Measurements from ENCODE around the gene MEGF8.
A peak's percentile ranks its signal among the peaks of the same experiment; 100 is the strongest.
"Not testable (repeated sequence)": the region's sequence is repeated elsewhere in the genome, so short reads cannot be mapped to it uniquely, and the experiment has no call there.

The MEGF8 gene

DNA sequence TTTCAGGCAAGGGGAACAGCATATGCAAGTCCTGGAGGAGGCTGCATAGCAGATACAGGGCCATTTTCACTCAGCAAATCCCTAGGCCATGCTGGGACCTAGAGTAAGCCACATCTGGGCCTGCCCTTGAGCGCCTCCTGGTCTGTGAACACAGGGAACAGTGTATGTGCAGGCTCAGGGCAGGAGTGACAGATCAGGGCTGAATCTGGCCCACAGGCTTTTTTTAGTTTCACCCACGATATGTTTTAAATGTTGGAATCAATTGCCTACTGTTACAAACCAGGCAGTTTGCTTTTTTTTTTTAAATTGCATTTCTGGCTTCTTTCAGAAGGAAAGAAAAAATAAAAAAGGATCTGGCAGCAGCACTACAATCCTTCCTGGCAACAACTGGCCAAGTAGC lies 13.8 kb upstream of the MEGF8 start:
- DNase-seq = no peak

GRCh38 chr19:42312370-42312769 lies 13.1 kb upstream of the MEGF8 start:
- no peak for DNase-seq

DNA sequence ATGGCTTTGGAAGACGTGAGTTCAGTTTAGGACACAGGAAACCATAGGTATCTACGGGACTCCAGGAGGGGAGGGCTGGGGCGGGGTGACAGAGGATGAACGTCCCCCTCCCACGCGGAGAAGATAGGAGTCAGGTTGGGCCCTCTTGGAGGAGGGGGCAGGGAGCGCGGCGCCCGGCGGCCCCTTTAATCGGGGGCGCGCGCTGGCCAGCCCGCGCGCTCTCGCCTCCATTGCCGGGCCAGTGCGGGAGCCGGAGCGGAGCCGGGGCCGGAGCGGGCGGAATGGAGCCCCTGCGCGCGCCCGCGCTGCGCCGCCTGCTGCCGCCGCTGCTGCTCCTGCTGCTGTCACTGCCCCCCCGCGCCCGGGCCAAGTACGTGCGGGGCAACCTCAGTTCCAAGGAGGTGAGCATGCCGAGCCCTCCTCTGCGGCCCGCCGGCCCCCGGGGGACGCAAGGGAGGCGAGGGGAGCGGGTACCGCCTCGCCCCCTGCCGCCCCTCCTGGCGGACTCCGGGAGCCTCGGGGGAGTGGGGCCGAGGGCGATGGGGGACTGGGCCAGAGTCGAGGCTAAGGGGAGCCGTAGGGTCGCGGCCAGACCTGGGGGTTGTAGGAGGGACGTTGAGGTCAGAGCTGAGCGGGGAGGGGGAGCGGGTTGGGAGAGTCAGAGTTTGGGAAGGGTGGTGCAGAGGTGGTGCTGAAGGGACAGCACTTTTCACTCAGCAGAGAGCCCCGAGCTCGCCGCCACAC lies 12.2 kb upstream of the MEGF8 start, which contains the start of gene TMEM145:
Gene TMEM145 (plus strand): TSS at position 214 of the 744 bp plus-strand sequence. CDS start 68 bp downstream, at position 282.
- DNase-seq = no peak

DNA sequence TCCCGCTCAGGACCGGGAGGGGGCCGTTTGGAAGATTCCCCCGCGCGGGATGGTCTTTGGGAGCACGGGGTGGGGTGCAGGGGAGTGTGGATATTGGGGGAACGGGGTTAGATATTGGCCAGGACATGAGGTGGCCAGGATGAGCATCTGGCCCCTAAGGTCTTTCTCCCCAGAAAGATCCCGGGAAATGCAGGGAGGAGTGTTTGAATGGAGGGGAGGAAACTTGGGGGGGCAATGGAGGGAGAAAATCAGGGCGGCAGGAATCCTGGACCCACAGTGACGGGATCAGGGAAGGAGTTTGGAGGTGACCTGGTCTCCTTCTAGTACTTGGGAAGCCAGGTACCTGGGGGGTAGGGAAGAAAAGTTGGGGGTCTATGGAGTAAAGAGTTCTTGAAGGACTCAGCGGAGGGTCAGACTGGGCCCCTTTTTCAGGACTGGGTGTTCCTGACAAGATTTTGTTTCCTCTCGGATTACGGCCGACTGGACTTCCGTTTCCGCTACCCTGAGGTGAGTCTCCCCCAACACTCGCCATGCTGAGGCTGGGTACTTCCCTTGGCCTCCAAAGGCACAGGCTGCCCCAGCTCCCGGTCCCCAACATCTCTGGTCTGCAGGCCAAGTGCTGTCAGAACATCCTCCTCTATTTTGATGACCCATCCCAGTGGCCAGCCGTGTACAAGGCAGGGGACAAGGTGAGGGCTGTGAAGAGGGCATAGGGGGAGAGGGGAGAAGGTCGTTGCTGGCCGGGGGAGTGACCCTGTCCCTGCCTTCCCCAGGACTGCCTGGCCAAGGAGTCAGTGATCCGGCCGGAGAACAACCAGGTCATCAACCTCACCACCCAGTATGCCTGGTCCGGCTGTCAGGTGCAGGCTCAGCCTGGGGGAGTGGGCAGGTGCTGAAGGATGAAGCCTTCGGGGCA lies 11.3 kb upstream of the MEGF8 start:
- no peak for DNase-seq

DNA sequence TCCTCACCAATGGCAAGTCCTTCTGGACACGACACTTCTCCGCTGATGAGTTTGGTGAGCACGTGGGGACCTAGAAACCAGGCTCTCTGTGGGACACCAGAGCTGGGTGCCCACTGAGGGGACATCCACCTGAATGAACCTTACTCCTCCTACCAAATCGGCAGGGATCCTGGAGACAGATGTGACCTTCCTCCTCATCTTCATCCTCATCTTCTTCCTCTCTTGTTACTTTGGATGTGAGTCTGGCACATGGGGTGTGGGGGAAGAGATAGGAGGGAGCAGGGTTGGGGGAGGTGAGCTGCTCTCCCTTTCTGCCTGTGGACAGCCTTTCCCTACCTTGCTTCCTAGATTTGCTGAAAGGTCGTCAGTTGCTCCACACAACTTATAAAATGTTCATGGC lies 10.4 kb upstream of the MEGF8 start:
- no peak for DNase-seq

DNA sequence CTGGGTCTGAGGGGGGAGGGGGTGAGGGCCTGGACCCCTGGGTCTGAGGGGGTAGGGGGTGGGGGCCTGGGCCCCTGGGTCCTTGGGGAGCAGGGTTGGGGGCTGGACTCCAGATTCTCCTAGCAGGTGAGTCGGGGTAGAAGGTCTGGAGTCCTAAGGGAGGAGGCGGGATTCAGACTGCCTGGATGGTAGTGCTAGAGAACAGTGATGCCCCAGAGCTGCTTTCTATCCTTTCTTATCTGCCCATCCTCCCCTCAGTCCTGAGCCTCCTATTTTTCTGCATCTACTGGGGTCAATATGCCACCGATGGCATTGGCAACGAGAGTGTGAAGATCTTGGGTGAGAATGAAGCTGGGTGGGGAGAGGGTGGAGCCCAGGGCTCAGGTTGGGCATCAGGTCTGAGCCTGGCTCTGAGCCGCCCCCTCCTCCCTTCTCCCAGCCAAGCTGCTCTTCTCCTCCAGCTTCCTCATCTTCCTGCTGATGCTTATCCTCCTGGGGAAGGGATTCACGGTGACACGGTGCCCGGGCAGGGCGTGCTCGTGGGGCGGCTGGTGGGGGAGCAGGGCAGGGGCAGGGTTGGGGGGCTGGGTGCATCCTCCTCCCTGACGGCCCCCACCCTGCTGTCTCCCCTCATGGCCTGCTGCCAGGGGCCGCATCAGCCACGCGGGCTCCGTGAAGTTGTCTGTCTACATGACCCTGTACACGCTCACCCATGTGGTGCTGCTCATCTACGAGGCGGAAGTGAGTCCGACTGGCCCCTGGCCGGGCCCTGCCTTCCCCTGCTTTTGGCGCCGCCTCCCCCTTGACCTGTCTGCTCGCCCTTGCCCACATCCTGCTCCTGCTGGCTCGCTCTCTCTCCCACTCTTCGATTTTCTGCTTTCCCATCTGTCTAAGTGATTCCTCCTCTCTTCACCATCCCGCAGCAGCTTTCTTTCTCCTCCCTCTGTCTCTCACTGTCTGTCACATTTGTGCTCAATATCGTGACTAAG lies 8.9 kb upstream of the MEGF8 start:
- DNase-seq = no peak

GRCh38 chr19:42317535-42317934 lies 7.9 kb upstream of the MEGF8 start:
- no peak for DNase-seq

- DNase-seq = no peak
Observed at GRCh38 chr19:42322305-42322704, 3.1 kb upstream of the MEGF8 start.

GRCh38 chr19:42323473-42323851 lies 2.0 kb upstream of the MEGF8 start:
- DNase-seq = no peak

GRCh38 chr19:42323852-42324654 lies 1.4 kb upstream of the MEGF8 start:
- DNase-seq = no peak

- no peak for DNase-seq
Observed at GRCh38 chr19:42324655-42325307, 654 bp upstream of the MEGF8 start.

- DNase-seq = peak; percentile 38
Observed at GRCh38 chr19:42325896-42326771, 699 bp downstream of the MEGF8 start.

- no peak for DNase-seq
Observed at GRCh38 chr19:42326969-42327368, 1.5 kb downstream of the MEGF8 start.

- no peak for DNase-seq
Observed at GRCh38 chr19:42327381-42327780, 1.9 kb downstream of the MEGF8 start.

DNA sequence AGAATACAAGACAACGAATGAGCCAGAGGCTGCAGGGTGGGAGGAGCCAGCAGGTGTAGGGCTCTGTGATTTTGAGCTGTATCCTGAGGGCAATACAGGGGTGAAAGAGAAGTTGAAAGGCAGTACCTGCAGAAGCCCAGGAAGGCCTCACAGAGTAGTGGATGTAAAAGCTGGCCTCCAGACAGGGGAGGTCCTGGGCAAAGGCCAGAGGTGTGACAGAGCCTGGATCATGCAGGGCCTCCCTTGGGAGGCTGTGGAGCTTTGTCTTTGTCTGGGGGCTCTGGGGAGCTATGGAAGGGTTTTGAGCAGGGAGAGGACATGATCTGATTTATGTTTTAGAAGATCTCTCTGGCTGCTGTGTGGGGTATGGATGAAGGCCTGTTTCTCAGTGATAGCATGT lies 2.7 kb downstream of the MEGF8 start:
- no peak for DNase-seq

- no peak for DNase-seq
Observed at GRCh38 chr19:42328854-42329253, 3.4 kb downstream of the MEGF8 start.

GRCh38 chr19:42330241-42330711 lies 4.8 kb downstream of the MEGF8 start:
- DNase-seq = no peak

GRCh38 chr19:42331333-42331732 lies 5.9 kb downstream of the MEGF8 start:
- DNase-seq = not testable (repeated sequence)

DNA sequence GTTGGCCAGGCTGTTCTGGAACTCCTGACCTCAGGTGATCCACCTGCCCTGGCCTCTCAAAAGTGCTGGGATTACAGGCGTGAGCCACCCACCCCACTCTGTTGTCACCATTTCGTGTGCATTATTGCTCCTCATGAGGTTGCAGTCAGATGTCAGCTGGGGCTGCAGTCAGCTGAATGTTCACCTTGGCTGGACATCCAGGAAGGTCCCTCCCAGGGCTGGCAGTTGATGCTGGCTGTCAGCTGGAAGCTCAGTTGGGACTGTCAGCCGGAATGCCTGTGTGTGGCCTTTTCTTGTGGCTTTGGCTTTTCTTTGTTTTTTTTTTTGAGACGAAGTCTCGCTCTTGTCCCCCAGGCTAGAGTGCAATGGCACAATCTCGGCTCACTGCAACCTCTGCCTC lies 6.6 kb downstream of the MEGF8 start:
- DNase-seq = no peak

DNA sequence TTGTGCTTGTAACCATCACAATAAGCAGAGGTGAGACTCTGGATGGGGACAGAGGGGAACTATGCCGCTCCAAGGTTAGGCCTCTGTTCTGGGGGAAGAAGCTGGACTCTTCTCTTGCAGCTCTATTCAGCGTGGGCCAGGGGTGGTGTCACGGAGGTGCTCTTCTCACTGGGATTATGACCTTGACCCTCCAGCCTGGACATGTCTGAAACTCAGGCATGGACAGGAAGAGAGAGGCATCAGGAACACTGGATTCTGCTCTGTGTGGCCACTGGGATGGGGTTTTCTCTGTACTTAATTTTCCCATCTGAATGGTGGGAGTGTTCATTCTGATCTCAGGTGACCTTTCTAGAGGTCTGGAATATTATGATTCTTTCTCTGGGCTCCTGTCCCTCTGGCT lies 7.6 kb downstream of the MEGF8 start:
- no peak for DNase-seq
